Mesothelial cell of epicardium (in vitro differentiated cells): ENCODE results near the gene TERC. TPM values are rescaled to one million over a fixed set of nuclear protein-coding genes. Genes with fewer than 3 reads are reported as not detected.

Experiments used
- DNase-seq, 2 experiments: peaks; one replicate each; pipeline ENCODE4 v3.0.0; 2021; ENCODE audit warnings: low spot score in 2 of 2; ENCODE audit not compliant: unreplicated experiment in 2 of 2
- H3K27ac Mint-ChIP-seq: 2 replicates; pipeline ENCODE4 v1.8.0; 2021; ENCODE audit warnings: mixed read lengths
- H3K27me3 Mint-ChIP-seq: 2 replicates; pipeline ENCODE4 v1.8.0; 2021; ENCODE audit warnings: low read depth, mixed read lengths
- H3K36me3 Mint-ChIP-seq: 2 replicates; pipeline ENCODE4 v1.8.0; 2021; ENCODE audit warnings: mixed read lengths
- H3K4me1 Mint-ChIP-seq: 2 replicates; pipeline ENCODE4 v1.8.0; 2021; ENCODE audit warnings: mixed read lengths
- H3K4me3 Mint-ChIP-seq: 2 replicates; pipeline ENCODE4 v1.8.0; 2021; ENCODE audit warnings: mild to moderate bottlenecking, moderate library complexity, mixed read lengths
- H3K9me3 Mint-ChIP-seq: 2 replicates; pipeline ENCODE4 v1.8.0; 2021; ENCODE audit warnings: mixed read lengths
- total RNA-seq: library from RNA; stranded (reverse); gene quantifications from 3 replicates; pipeline ENCODE4 v1.2.1, GENCODE V29; 2021
- TF ChIP-seq, protein P1 (sequence below): fragments of 200-600 bp; sonication (generic); IDR thresholded peaks from one replicate; pipeline ENCODE4 v1.5.0; 2021; ENCODE audit warnings: antibody characterized with exemption; ENCODE audit not compliant: unreplicated experiment

The TERC gene
- total RNA-seq, 1 donor from 2014 or later = 11.8 TPM

DNA sequence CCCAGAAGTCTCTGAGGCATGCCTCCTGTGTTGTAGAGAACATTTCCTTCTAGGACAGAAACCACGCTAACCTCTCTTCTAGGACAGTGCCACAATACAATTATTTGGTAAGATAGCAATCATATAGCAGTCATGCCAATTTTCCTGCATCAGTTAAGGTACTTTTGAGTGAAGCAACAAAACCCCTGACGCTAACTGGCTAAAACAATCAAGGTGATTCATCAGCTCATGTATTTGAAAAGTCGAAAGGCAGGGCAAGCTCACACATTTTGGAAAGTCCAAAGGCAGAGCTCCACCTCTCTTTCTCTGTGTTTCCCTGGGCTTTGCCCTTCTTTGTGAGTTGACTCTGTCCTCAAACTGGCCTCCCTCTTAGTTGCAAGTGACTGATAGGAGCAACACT, 10.1 kb downstream of the TERC start:
- Mint-ChIP-seq H3K4me3 (no peak overlapping the region), H3K27ac (no peak overlapping the region)

DNA sequence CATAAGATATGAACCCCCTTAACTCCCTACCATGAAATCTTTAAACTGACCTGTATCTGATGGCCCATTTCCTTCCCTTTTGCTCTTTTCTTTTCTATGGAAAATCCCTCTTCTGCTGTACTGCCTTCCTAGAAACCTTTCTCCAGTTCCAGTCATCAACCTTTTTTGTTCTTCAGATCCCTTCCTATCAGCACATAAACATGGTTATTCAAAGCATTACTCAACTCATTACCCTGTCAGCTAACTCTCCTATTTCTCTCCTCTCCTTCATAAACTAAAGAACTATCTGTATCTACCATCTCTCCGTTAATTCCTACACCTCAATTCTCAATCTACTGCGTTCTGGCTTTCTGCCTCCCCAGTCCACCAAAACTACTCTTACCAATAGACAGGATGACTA, 13.0 kb downstream of the TERC start:
- Mint-ChIP-seq H3K36me3 (no peaks in the 10 kb centered on the region), H3K27me3 (peaks cover 7% of the 10 kb centered on the region), H3K9me3 (peaks cover 4% of the 10 kb centered on the region), H3K4me3 (no peak overlapping the region), H3K27ac (no peak overlapping the region), H3K4me1 (peaks cover 10% of the 10 kb centered on the region)
- TF ChIP-seq, protein P1, sequence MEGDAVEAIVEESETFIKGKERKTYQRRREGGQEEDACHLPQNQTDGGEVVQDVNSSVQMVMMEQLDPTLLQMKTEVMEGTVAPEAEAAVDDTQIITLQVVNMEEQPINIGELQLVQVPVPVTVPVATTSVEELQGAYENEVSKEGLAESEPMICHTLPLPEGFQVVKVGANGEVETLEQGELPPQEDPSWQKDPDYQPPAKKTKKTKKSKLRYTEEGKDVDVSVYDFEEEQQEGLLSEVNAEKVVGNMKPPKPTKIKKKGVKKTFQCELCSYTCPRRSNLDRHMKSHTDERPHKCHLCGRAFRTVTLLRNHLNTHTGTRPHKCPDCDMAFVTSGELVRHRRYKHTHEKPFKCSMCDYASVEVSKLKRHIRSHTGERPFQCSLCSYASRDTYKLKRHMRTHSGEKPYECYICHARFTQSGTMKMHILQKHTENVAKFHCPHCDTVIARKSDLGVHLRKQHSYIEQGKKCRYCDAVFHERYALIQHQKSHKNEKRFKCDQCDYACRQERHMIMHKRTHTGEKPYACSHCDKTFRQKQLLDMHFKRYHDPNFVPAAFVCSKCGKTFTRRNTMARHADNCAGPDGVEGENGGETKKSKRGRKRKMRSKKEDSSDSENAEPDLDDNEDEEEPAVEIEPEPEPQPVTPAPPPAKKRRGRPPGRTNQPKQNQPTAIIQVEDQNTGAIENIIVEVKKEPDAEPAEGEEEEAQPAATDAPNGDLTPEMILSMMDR = no peak
- no peak for DNase-seq

More for the DNA sequence above, 10.1 kb downstream of the TERC start:
- H3K27me3 Mint-ChIP-seq = no peaks in the 10 kb centered on the region
- no peaks in the 10 kb centered on the region for H3K36me3 Mint-ChIP-seq
- H3K4me1 Mint-ChIP-seq = peaks cover 31% of the 10 kb centered on the region
- H3K9me3 Mint-ChIP-seq = no peaks in the 10 kb centered on the region
- TF ChIP-seq, protein P1 = no peak
- no peak for DNase-seq

DNA sequence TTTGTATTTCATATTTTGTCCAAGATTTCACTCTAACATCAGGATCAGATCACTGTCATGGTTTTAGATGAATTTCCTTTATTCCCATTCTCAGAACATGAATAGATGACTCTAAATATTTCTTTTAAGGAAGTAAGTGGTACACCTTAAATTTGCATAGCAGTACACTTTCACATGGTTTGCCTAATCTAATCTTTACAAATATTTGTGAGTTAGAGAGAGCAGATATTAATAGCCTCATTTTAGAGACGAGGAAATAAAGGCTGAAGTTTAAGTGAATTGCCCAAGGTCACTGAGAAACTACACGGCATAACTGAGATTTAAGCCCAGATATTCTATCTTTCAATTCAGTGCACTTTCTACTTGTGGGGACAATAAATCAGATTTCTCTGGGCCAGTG, 14.2 kb downstream of the TERC start:
- DNase-seq = no peak
- no peaks in the 10 kb centered on the region for H3K36me3 Mint-ChIP-seq
- H3K27me3 Mint-ChIP-seq = peaks cover 10% of the 10 kb centered on the region
- TF ChIP-seq, protein P1 = no peak
- peaks cover 9% of the 10 kb centered on the region for H3K4me1 Mint-ChIP-seq
- no peak overlapping the region for H3K27ac Mint-ChIP-seq
- peaks cover 4% of the 10 kb centered on the region for H3K9me3 Mint-ChIP-seq
- H3K4me3 Mint-ChIP-seq = no peak overlapping the region

DNA sequence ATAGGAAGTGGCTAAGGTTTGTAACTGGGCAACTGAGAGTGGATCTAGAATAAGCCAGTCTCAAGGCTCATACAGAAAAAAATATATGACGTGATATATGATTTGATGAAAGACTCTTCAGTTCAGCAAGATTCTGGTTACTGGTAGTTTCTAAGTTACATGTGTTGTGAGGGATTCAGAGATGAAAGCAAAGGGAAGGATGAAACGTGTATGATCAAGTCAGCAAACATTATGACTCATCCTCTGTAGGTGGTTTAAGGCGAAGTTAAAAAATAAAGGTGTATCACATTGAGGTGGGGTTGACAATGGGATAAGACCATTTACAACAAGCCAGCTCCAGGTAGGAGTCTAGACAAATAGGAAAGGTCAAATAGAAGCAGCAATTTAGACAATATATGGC, 16.2 kb downstream of the TERC start:
- Mint-ChIP-seq H3K4me3 (no peak overlapping the region), H3K4me1 (peaks cover 17% of the 10 kb centered on the region), H3K9me3 (peaks cover 4% of the 10 kb centered on the region), H3K27ac (no peak overlapping the region), H3K27me3 (peaks cover 10% of the 10 kb centered on the region), H3K36me3 (no peaks in the 10 kb centered on the region)
- DNase-seq = no peak
- TF ChIP-seq, protein P1 = no peak

DNA sequence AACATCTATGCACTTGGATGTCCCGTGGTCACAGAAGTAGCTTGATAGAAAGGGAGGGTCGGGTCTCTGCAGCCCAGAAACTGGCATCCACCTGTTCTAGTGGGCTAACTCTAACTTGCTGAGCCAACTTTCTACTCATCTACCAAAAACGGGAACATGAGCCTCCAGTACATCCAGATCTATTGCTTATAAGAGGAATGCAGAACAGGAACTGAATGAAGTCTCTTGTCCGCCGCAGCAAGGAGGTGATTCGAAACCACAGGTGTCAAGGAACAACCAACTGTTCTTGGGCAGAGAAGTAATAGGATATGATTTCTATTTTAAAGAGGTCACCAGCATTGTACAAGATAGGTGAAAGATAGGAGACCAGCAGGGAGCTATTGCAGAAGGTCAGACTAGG, 17.9 kb downstream of the TERC start:
- H3K27me3 Mint-ChIP-seq = peaks cover 10% of the 10 kb centered on the region
- no peak overlapping the region for H3K27ac Mint-ChIP-seq
- peaks cover 23% of the 10 kb centered on the region for H3K4me1 Mint-ChIP-seq
- no peaks in the 10 kb centered on the region for H3K36me3 Mint-ChIP-seq
- H3K9me3 Mint-ChIP-seq = peaks cover 4% of the 10 kb centered on the region
- no peak for DNase-seq
- no peak overlapping the region for H3K4me3 Mint-ChIP-seq
- TF ChIP-seq, protein P1 = no peak
